Measurements from ENCODE around the gene KCNA2. TPM values are rescaled to one million over a fixed set of nuclear protein-coding genes. Genes with fewer than 3 reads are reported as not detected.

Gene KCNA2
- total and polyA plus RNA-seq, 2 donors (not counting 1 experiment from before 2014, with no cell fraction given): 0.17 TPM; not detected in 1

DNA sequence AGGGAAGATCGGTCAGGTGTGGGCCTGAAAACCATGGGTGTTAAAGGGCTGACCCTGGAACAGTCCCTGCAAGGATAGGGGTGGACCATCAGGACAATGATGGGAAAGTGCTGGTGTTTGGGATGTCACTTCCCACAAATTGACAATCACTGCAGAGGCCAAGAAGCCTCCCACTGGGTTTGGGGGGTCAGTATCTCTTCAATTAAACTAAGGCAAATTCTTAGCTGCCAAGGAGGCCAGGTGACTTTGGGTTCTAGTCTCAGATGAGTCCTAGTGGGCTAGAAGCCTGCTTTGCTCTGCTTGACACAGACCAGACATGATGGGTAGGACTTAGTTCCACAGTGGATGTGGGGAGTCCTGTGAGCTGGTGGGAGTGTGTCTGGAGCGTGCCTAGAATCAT, 29.3 kb upstream of the KCNA2 start:
- no peak overlapping the region for H3K4me3 ChIP-seq (replicated peaks in 1 of 4; ENCODE audit: control extremely low read depth in 1 of 4, insufficient read depth in 1 of 4, low read depth in 3 of 4, low read length in 4 of 4)
- no peak overlapping the region for H3K4me2 ChIP-seq (ENCODE audit: extremely low read depth, insufficient read depth, low read length)
- no peak for TF ChIP-seq EZH2 (IDR thresholded peaks at IDR 0.05; ENCODE audit: low read length, missing control alignments)
- TF ChIP-seq, protein P1, sequence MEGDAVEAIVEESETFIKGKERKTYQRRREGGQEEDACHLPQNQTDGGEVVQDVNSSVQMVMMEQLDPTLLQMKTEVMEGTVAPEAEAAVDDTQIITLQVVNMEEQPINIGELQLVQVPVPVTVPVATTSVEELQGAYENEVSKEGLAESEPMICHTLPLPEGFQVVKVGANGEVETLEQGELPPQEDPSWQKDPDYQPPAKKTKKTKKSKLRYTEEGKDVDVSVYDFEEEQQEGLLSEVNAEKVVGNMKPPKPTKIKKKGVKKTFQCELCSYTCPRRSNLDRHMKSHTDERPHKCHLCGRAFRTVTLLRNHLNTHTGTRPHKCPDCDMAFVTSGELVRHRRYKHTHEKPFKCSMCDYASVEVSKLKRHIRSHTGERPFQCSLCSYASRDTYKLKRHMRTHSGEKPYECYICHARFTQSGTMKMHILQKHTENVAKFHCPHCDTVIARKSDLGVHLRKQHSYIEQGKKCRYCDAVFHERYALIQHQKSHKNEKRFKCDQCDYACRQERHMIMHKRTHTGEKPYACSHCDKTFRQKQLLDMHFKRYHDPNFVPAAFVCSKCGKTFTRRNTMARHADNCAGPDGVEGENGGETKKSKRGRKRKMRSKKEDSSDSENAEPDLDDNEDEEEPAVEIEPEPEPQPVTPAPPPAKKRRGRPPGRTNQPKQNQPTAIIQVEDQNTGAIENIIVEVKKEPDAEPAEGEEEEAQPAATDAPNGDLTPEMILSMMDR (conservative IDR thresholded peaks at IDR 0.05 in 1 of 2, IDR thresholded peaks at IDR 0.05 in 1 of 2; ENCODE audit: low read depth in 1 of 2, low read length in 2 of 2): no peak
- no peaks in the 10 kb centered on the region for H3K36me3 ChIP-seq (ENCODE audit: control insufficient read depth, insufficient read depth, low read length)
- H3K27ac ChIP-seq (ENCODE audit: insufficient read depth, low read length): no peak overlapping the region
- H4K20me1 ChIP-seq (ENCODE audit: control insufficient read depth, extremely low read depth, insufficient read depth, low read length): no peaks in the 10 kb centered on the region
- peaks cover 9% of the 10 kb centered on the region for H3K4me1 ChIP-seq (ENCODE audit: control insufficient read depth, extremely low read depth, insufficient read depth, low read length)
- H3K79me2 ChIP-seq (ENCODE audit: control insufficient read depth, insufficient read depth, low read length): no peaks in the 10 kb centered on the region
- no peaks in the 10 kb centered on the region for H3K9me3 ChIP-seq (ENCODE audit: control insufficient read depth, insufficient read depth, low read depth, low read length)
- H3K9ac ChIP-seq (ENCODE audit: insufficient read depth, low read length): no peak overlapping the region
- no peaks in the 10 kb centered on the region for H3K27me3 ChIP-seq (ENCODE audit: control insufficient read depth, insufficient read depth, low read length)
- no peak for DNase-seq (ENCODE audit: low read depth in 2 of 2)
- no peak overlapping the region for H2AFZ ChIP-seq (ENCODE audit: low read length)

DNA sequence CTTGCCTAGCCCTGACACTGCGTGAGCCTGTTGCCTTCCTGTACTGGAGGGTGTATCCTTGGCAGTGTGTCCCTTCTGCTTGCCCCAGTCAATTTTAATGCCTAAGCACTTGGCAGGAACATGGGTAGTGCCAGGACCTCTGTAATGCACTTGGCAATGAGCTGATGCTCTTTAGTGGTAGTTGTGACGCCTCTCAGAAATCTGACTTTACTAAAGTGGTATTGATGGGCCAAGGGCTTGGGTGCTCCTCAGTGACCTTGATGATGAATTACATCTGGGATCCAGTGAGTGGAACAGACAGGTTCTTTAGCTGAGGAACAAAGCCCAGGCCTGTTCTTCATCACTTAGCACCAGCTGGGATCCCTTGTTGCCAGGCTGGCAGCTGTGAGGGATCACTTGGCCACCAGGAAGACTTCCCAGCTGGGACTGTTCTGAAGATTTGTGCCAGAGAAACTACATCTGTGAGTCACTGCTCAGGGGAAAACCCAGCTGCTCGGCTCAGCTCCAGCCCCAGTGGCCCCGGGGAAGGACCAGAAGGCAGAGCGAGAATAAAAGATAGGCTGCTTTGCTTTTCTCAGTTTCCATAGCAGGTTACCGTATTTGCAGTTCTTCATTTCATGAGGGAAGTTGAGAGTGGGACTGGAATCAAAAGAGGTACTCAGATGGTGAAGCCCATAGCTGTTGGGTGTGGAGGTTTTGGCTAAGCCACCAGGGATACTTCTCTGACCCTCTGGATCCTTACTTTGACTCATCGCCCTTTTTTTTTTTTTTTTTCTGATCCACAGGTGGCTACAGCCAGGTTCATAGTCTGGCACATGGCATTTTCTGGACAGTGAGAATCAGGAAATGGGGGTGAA, 28.5 kb upstream of the KCNA2 start:
- no peak for TF ChIP-seq EZH2 (IDR thresholded peaks at IDR 0.05; ENCODE audit: low read length, missing control alignments)
- TF ChIP-seq, protein P1 (conservative IDR thresholded peaks at IDR 0.05 in 1 of 2, IDR thresholded peaks at IDR 0.05 in 1 of 2; ENCODE audit: low read depth in 1 of 2, low read length in 2 of 2): no peak
- Histone ChIP-seq H4K20me1 (ENCODE audit: control insufficient read depth, extremely low read depth, insufficient read depth, low read length) (no peaks in the 10 kb centered on the region), H2AFZ (ENCODE audit: low read length) (no peak overlapping the region), H3K79me2 (ENCODE audit: control insufficient read depth, insufficient read depth, low read length) (no peaks in the 10 kb centered on the region), H3K4me1 (ENCODE audit: control insufficient read depth, extremely low read depth, insufficient read depth, low read length) (peaks cover 6% of the 10 kb centered on the region), H3K27me3 (ENCODE audit: control insufficient read depth, insufficient read depth, low read length) (no peaks in the 10 kb centered on the region), H3K9me3 (ENCODE audit: control insufficient read depth, insufficient read depth, low read depth, low read length) (no peaks in the 10 kb centered on the region), H3K36me3 (ENCODE audit: control insufficient read depth, insufficient read depth, low read length) (no peaks in the 10 kb centered on the region), H3K4me3 (replicated peaks in 1 of 4; ENCODE audit: control extremely low read depth in 1 of 4, insufficient read depth in 1 of 4, low read depth in 3 of 4, low read length in 4 of 4) (no peak overlapping the region), H3K27ac (ENCODE audit: insufficient read depth, low read length) (no peak overlapping the region), H3K9ac (ENCODE audit: insufficient read depth, low read length) (no peak overlapping the region), H3K4me2 (ENCODE audit: extremely low read depth, insufficient read depth, low read length) (peak overlapping the region; percentile 8)
- DNase-seq (ENCODE audit: low read depth in 2 of 2): peak; percentile 38 to 95

DNA sequence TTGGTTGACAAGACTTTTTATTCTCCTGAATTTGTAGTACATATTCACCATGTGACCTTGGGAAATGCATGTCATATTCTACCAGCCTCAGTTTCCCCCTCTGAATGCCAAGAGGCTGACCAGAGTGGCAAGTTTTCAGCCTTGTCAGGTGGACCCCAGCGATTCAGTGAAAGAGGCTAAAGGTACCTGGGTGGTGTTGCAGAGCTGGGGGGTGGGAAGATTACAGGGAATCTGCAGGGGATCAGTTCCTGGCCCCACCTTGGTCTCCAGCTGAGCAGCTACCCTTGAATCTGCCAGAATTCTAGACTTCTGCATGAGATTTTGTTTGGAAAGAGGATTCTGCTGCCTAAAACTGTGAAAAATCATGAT, 27.9 kb upstream of the KCNA2 start:
- Histone ChIP-seq H3K27me3 (ENCODE audit: control insufficient read depth, insufficient read depth, low read length) (peaks cover 2% of the 10 kb centered on the region), H3K9ac (ENCODE audit: insufficient read depth, low read length) (no peak overlapping the region), H4K20me1 (ENCODE audit: control insufficient read depth, extremely low read depth, insufficient read depth, low read length) (no peaks in the 10 kb centered on the region), H3K36me3 (ENCODE audit: control insufficient read depth, insufficient read depth, low read length) (no peaks in the 10 kb centered on the region), H3K4me3 (replicated peaks in 1 of 4; ENCODE audit: control extremely low read depth in 1 of 4, insufficient read depth in 1 of 4, low read depth in 3 of 4, low read length in 4 of 4) (no peak overlapping the region), H3K4me2 (ENCODE audit: extremely low read depth, insufficient read depth, low read length) (no peak overlapping the region), H3K9me3 (ENCODE audit: control insufficient read depth, insufficient read depth, low read depth, low read length) (no peaks in the 10 kb centered on the region), H2AFZ (ENCODE audit: low read length) (no peak overlapping the region), H3K27ac (ENCODE audit: insufficient read depth, low read length) (no peak overlapping the region), H3K4me1 (ENCODE audit: control insufficient read depth, extremely low read depth, insufficient read depth, low read length) (peaks cover 6% of the 10 kb centered on the region), H3K79me2 (ENCODE audit: control insufficient read depth, insufficient read depth, low read length) (no peaks in the 10 kb centered on the region)
- no peak for DNase-seq (ENCODE audit: low read depth in 2 of 2)
- TF ChIP-seq EZH2 (IDR thresholded peaks at IDR 0.05; ENCODE audit: low read length, missing control alignments): no peak
- TF ChIP-seq, protein P1 (conservative IDR thresholded peaks at IDR 0.05 in 1 of 2, IDR thresholded peaks at IDR 0.05 in 1 of 2; ENCODE audit: low read depth in 1 of 2, low read length in 2 of 2): no peak

All from fibroblast of lung (primary cell).